ENCODE results near the gene PKD2. TPM values are rescaled to one million over a fixed set of nuclear protein-coding genes. Genes with fewer than 3 reads are reported as not detected.

PKD2 gene
- total and polyA plus RNA-seq, 12 donors: 19.2 to 74.1 (median 38.9) TPM

DNA sequence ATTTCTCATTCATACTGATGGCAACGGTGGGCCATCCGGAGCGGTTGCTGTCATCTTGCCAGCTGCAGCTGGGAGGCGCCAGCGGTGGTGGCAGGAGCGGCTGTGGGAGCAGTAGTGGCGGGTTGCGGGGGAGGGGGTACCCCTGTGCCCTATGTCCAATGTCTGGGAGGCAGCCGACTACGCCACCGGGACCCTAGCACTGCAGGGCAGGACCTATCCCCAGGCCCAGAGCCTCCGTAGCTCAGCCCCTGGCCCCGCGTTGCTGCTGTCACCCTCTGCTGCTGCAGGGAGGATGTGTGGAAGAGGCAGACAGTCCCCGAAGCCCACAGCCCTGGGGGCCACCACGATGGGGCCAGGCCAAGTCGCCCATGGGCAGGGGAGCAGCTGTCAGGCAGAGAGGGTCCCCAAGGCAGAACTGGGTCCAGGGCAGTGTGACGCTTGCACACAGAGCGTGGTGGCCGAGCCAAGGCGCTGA lies 41.9 kb upstream of the PKD2 start:
- intact Hi-C loops (cut with DNase I): no loop called here
- WGBS, 4 donors: 92 to 100% (median 96%) methylated on average over 2 to 21 of the region's 21 CpGs
- no peak for DNase-seq
- no peaks in the 10 kb centered on the region for H3K9me3 ChIP-seq (replicated peaks in 1 of 3)
- H3K36me3 ChIP-seq (replicated peaks in 1 of 2): no peaks in the 10 kb centered on the region
- TF ChIP-seq CTCF (IDR thresholded peaks at IDR 0.05): no peak
- no peak for TF ChIP-seq POLR2A (IDR thresholded peaks at IDR 0.05)
- peaks cover 7% of the 10 kb centered on the region in 2 donors for H3K4me1 ChIP-seq (replicated peaks in 1 of 2)
- H3K27ac ChIP-seq: no peak overlapping the region
- no peak overlapping the region for H3K4me3 ChIP-seq
- H3K27me3 ChIP-seq: no peaks in the 10 kb centered on the region

GRCh38 chr4:87966095-87966496 lies 41.3 kb upstream of the PKD2 start:
- no peak for DNase-seq
- no peak overlapping the region for H3K4me3 ChIP-seq
- H3K9me3 ChIP-seq (replicated peaks in 1 of 3): no peaks in the 10 kb centered on the region
- peaks cover 7% of the 10 kb centered on the region in 2 donors for H3K4me1 ChIP-seq (replicated peaks in 1 of 2)
- no peaks in the 10 kb centered on the region for H3K36me3 ChIP-seq (replicated peaks in 1 of 2)
- H3K27ac ChIP-seq: no peak overlapping the region
- intact Hi-C loops (cut with DNase I): no loop called here
- no peaks in the 10 kb centered on the region for H3K27me3 ChIP-seq
- no peak for TF ChIP-seq POLR2A (IDR thresholded peaks at IDR 0.05)
- TF ChIP-seq CTCF (IDR thresholded peaks at IDR 0.05): no peak
- WGBS, 4 donors: 80 to 100% (median 96%) methylated on average over 1 to 9 of the region's 9 CpGs

GRCh38 chr4:87967193-87967592 lies 40.2 kb upstream of the PKD2 start:
- H3K27ac ChIP-seq: no peak overlapping the region
- no peaks in the 10 kb centered on the region for H3K36me3 ChIP-seq (replicated peaks in 1 of 2)
- intact Hi-C loops (cut with DNase I): no loop called here
- 92 to 100% (median 94%) methylated on average over 3 to 8 of the region's 8 CpGs for WGBS, 4 donors
- H3K4me3 ChIP-seq: no peak overlapping the region
- TF ChIP-seq CTCF (IDR thresholded peaks at IDR 0.05) (no peak), POLR2A (IDR thresholded peaks at IDR 0.05) (no peak)
- H3K4me1 ChIP-seq (replicated peaks in 1 of 2): peaks cover 4 to 6% of the 10 kb centered on the region in 2 donors
- no peak for DNase-seq
- no peaks in the 10 kb centered on the region for H3K27me3 ChIP-seq
- H3K9me3 ChIP-seq (replicated peaks in 1 of 3): no peaks in the 10 kb centered on the region

GRCh38 chr4:87970121-87970520 lies 37.3 kb upstream of the PKD2 start:
- DNase-seq: no peak
- H3K36me3 ChIP-seq (replicated peaks in 1 of 2): no peaks in the 10 kb centered on the region
- H3K4me1 ChIP-seq (replicated peaks in 1 of 2): peaks cover 0 to 6% of the 10 kb centered on the region in 2 donors
- TF ChIP-seq CTCF (IDR thresholded peaks at IDR 0.05) (no peak), POLR2A (IDR thresholded peaks at IDR 0.05) (no peak)
- 84 to 90% (median 87%) methylated on average over 2 of the region's 2 CpGs for WGBS, 4 donors
- no peaks in the 10 kb centered on the region for H3K27me3 ChIP-seq
- no peaks in the 10 kb centered on the region for H3K9me3 ChIP-seq (replicated peaks in 1 of 3)
- H3K27ac ChIP-seq: no peak overlapping the region
- intact Hi-C loops (cut with DNase I): loop anchor here (5.0 kb wide), 1 partner anchor 113 kb away; no protein-coding TSS in a partner anchor
- no peak overlapping the region for H3K4me3 ChIP-seq

Measured in adrenal gland (tissue), 12 donors.